SH-SY5Y (cell line): ENCODE measurements around the gene PHKG2.

Experiments used
- GATA2 ChIP-seq: IDR thresholded peaks from 2 replicates; pipeline ENCODE4 v1.6.1; 2011; ENCODE audit warnings: mild to moderate bottlenecking, low read depth, low read length
- GATA3 ChIP-seq: IDR thresholded peaks from 2 replicates; pipeline ENCODE4 v1.6.1; 2011; ENCODE audit warnings: low read depth, mild to moderate bottlenecking, low read length, moderate library complexity

GRCh38 chr16:30761427-30761927, 13.3 kb downstream of the PHKG2 start:
- no peak for TF ChIP-seq GATA2
- no peak for TF ChIP-seq GATA3
